GM21367 (cell line): ENCODE measurements around the gene PFDN6.
"Not testable (repeated sequence)": the region's sequence is repeated elsewhere in the genome, so short reads cannot be mapped to it uniquely, and the experiment has no call there.

ENCODE experiments used
- ATAC-seq: cut with Tn5 transposase; IDR thresholded peaks from one replicate; pipeline ENCODE4 v1.9.1; 2021; ENCODE audit not compliant: unreplicated experiment

Gene PFDN6

GRCh38 chr6:33273129-33273923 is 16.1 kb upstream of the PFDN6 start:
- no peak for ATAC-seq

- no peak for ATAC-seq
Measured at GRCh38 chr6:33273924-33274902, 15.2 kb upstream of the PFDN6 start.

- ATAC-seq = not testable (repeated sequence)
Measured at GRCh38 chr6:33275795-33276580, 13.4 kb upstream of the PFDN6 start.

GRCh38 chr6:33276581-33276863 is 12.9 kb upstream of the PFDN6 start:
- no peak for ATAC-seq

GRCh38 chr6:33276864-33277662 is 12.3 kb upstream of the PFDN6 start, which contains the start of gene B3GALT4:
TSS of gene B3GALT4 (plus strand) at chr6:33277123. CDS start at chr6:33277420, 297 bp downstream.
- ATAC-seq = peak; percentile 51

GRCh38 chr6:33277663-33278391 is 11.6 kb upstream of the PFDN6 start:
- ATAC-seq = no peak

- ATAC-seq = no peak
Measured at GRCh38 chr6:33278392-33278741, 11.0 kb upstream of the PFDN6 start.

GRCh38 chr6:33278810-33279209 is 10.6 kb upstream of the PFDN6 start:
- no peak for ATAC-seq

GRCh38 chr6:33279257-33279695 is 10.1 kb upstream of the PFDN6 start:
- ATAC-seq = no peak

- no peak for ATAC-seq
Measured at GRCh38 chr6:33279971-33280511, 9.4 kb upstream of the PFDN6 start.

- no peak for ATAC-seq
Measured at GRCh38 chr6:33280539-33280938, 8.9 kb upstream of the PFDN6 start.

- not testable (repeated sequence) for ATAC-seq
Measured at GRCh38 chr6:33285214-33285613, 4.2 kb upstream of the PFDN6 start.

- no peak for ATAC-seq
Measured at GRCh38 chr6:33286946-33287914, 2.2 kb upstream of the PFDN6 start.

- no peak for ATAC-seq
Measured at GRCh38 chr6:33288141-33288920, 1.1 kb upstream of the PFDN6 start.

GRCh38 chr6:33289784-33290315 is 449 bp downstream of the PFDN6 start:
- no peak for ATAC-seq

- no peak for ATAC-seq
Measured at GRCh38 chr6:33290459-33290858, 1.1 kb downstream of the PFDN6 start.

- no peak for ATAC-seq
Measured at GRCh38 chr6:33292996-33293682, 3.7 kb downstream of the PFDN6 start.
